ENCODE data around the gene MYO7B. TPM values are rescaled to one million over a fixed set of nuclear protein-coding genes. Genes with fewer than 3 reads are reported as not detected.

The MYO7B gene
- total RNA-seq, 2 experiments from 2014 or later, result 0.26 TPM; not detected in 1

DNA sequence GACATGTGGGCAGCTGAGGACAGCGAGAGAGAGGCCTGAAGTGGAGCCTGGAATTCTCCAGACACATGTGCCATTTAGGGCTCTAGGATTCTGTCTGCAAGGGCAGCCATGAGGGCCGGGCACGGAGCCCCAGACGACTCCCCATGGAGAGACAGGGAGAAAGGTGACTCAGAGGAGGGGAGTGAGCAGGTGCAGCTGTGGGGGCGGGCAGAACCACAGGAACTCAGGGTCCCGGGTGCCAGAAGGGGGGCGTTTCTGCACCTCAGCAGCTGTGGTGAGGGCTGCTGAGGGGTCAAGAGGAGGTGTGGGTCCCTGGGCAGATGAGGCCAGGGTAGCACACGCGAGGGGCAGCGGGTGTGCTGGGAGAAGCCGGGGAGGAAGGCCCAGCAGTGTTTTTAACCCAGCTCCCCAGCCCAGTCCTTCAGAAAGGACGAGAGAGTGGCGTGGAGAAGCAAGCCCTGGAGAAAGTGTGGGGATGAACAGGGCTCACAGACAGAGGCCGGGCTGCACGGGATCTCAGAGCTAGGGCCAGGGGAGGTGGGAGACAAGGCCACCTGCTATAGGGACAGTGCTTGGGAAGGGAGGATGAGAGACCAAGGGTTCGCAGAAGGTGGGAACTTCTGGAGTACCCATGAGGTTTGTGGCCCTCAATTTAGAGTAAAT, 118.1 kb downstream of the MYO7B start:
- Mint-ChIP-seq H3K9me3 (ENCODE audit: low read depth) (no peaks in the 10 kb centered on the region), H3K4me1 (peaks cover 7% of the 10 kb centered on the region), H3K27ac (no peak overlapping the region), H3K27me3 (no peaks in the 10 kb centered on the region), H3K36me3 (no peaks in the 10 kb centered on the region), H3K4me3 (no peak overlapping the region)
- CTCF ChIA-PET, result interaction anchor here (1.0 to 1.6 kb wide), 2 partner anchors 62 kb away, joined by 8 to 10 read pairs; no protein-coding TSS in a partner anchor
- no peak for DNase-seq
- no peak for ATAC-seq

DNA sequence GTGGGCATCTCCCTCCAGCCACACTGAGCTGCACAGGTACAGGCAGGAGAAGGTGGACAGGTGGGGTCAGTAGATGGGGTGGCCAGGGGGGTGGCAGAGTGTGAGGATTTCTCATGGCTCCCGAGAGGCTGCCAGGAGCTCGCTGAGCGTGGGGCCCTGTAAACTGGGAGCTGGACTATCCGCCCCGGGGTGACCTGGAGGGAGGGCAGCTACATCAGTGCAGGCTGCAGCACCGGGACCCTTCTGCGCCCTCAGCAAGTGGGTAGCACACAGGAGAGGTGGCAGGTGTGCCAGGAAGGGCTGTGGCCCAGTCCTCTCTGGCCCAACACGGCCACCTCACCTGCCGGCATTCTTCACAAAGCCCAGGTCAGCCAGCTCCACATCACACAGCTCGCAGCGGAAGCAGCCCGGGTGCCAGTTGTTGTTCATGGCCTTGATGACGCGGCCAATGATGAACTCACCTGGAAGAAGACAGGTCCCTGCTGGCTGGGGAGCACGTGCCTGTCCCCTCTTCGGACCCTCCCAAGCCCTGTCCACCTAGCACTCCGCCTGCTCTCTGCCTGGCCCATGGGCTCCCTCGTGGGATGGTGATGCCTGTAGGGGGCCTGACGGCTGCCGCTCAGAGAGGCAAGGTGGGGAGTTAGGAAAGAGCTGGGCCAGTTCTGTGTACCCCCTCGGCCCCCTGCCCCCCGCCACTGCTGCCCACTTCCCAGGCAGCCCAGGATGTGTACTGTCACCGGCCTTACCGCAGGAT, 118.8 kb downstream of the MYO7B start:
- no peak for DNase-seq
- ATAC-seq, result no peak
- H3K27me3 Mint-ChIP-seq, result no peaks in the 10 kb centered on the region
- CTCF ChIA-PET, result interaction anchor here (1.0 kb wide), 1 partner anchor 63 kb away, joined by 8 read pairs; no protein-coding TSS in a partner anchor
- H3K4me3 Mint-ChIP-seq, result no peak overlapping the region
- peaks cover 5% of the 10 kb centered on the region for H3K4me1 Mint-ChIP-seq
- H3K36me3 Mint-ChIP-seq, result no peaks in the 10 kb centered on the region
- no peak overlapping the region for H3K27ac Mint-ChIP-seq
- no peaks in the 10 kb centered on the region for H3K9me3 Mint-ChIP-seq (ENCODE audit: low read depth)

DNA sequence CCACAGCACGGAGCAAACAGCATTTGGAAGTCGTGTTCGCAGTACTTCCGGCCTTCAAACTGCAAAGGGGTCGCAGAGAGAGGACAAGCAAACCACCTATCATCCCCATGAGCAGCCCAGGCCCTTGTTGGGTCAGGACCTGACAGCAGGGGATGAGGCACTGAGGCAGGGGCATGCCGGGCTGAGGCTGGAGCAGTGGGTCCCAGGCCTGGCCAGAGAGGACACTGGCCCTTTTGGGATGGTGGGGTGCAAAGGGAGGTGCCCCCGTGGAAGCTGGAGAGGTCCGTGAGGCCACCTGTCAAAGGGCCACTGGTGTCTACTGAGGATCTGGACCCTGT, 119.3 kb downstream of the MYO7B start:
- CTCF ChIA-PET, result no interaction called here
- DNase-seq (no peak), ATAC-seq (no peak)
- Mint-ChIP-seq H3K4me1 (peaks cover under 1% of the 10 kb centered on the region), H3K9me3 (ENCODE audit: low read depth) (no peaks in the 10 kb centered on the region), H3K4me3 (no peak overlapping the region), H3K36me3 (no peaks in the 10 kb centered on the region), H3K27me3 (no peaks in the 10 kb centered on the region), H3K27ac (no peak overlapping the region)

DNA sequence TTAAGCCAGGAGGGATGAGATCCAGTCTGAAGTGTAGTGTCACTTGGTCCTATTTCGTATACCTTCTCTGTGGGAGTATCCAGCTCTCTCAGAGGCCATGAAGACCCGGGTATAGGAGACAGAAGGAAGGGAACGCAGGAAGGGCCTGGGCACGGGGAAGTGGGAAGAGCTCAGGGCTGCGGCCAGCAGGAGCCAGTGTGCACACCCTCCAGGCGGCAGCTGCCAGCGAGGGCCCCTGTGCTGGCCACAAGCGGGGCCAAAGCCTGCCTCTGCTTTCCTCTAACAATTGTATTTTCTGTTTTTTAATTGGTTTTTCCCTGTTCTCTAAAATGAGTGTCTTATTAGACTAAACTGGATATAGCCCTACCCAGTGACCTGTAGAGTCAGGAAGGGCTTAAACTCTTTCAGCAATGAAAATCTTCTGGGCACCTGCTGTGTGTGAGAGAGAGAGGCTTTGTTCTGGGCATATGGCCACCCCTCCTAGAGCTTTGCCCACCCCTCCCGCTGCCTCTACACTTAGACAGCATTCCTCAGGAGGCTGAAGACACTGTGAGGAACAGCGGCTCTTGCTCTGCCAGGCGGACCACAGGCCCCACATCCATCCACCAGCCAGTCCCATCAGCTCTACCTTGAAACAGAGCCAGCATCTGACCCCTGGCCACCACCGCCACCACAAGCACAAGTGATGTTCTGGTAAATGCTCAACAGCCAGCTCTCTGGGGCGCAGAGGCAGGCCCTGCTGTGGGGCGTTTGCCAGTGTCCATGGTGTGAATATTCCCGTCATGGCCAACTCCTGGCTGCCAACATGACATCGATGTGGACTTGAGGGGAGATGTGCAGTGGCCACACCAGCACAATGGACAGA, 120.0 kb downstream of the MYO7B start:
- H3K36me3 Mint-ChIP-seq, result no peaks in the 10 kb centered on the region
- no peaks in the 10 kb centered on the region for H3K9me3 Mint-ChIP-seq (ENCODE audit: low read depth)
- no peak overlapping the region for H3K27ac Mint-ChIP-seq
- no peak overlapping the region for H3K4me3 Mint-ChIP-seq
- CTCF ChIA-PET, result interaction anchor here (1.2 kb wide), 1 partner anchor 64 kb away, joined by 5 read pairs; no protein-coding TSS in a partner anchor
- DNase-seq (no peak), ATAC-seq (no peak)
- H3K27me3 Mint-ChIP-seq, result no peaks in the 10 kb centered on the region
- peaks cover 1% of the 10 kb centered on the region for H3K4me1 Mint-ChIP-seq

DNA sequence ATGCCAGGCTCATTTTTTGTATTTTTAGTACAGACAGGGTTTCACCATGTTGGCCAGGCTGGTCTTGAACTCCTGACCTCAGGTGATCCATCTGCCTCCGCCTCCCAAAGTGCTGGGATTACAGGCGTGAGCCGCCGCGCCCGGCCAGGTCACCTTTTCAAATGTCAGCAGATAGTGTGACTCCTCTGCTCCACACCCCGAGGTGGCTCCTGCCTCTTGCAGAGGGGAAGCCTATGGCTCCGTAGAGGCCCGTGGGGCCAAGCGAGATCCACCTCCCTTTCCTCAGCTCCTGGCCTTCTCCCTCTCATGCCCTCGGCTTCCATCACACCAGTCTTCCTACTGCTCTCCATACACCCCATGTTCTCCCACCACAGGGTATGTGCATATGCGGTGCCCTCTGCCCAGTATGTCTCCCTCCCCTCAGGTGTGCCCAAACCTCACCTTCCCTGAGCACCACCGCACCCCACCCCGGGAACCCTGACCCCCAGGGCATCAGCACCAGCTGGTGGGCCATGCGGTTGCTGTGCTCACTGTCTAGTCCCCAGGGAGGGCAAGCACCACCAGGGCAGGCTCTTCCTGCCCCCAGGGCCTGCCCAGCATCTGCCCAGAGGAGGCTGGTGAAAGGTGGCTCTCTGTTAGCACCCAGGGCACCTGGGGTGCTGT, 121.2 kb downstream of the MYO7B start:
- CTCF ChIA-PET, result no interaction called here
- H3K27me3 Mint-ChIP-seq, result peaks cover 2% of the 10 kb centered on the region
- ATAC-seq, result no peak
- no peak overlapping the region for H3K27ac Mint-ChIP-seq
- DNase-seq, result no peak
- no peaks in the 10 kb centered on the region for H3K36me3 Mint-ChIP-seq
- H3K9me3 Mint-ChIP-seq (ENCODE audit: low read depth), result no peaks in the 10 kb centered on the region
- peaks cover 1% of the 10 kb centered on the region for H3K4me1 Mint-ChIP-seq
- H3K4me3 Mint-ChIP-seq, result no peak overlapping the region

DNA sequence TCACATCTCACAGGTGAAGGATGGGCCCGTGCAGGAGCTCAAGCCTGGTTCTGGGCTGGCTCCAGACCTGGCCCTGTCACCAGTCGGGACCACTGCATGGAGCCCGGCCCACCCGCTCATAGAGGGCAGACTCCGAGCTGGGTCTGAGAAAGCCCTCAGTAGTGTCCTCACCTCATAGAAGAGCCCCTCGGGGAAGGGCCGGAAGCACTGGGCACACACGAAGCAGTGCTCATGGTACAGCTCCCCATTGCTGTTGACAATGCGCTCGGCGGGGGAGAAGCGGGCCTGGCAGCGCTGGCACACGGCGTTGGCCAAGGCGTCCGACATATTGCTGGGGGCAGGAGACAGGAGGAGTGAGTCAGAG, 121.7 kb downstream of the MYO7B start:
- CTCF ChIA-PET, result no interaction called here
- Mint-ChIP-seq H3K4me3 (no peak overlapping the region), H3K27ac (no peak overlapping the region), H3K36me3 (no peaks in the 10 kb centered on the region), H3K27me3 (peaks cover 4% of the 10 kb centered on the region), H3K4me1 (peaks cover 1% of the 10 kb centered on the region), H3K9me3 (ENCODE audit: low read depth) (no peaks in the 10 kb centered on the region)
- ATAC-seq (no peak), DNase-seq (no peak)

DNA sequence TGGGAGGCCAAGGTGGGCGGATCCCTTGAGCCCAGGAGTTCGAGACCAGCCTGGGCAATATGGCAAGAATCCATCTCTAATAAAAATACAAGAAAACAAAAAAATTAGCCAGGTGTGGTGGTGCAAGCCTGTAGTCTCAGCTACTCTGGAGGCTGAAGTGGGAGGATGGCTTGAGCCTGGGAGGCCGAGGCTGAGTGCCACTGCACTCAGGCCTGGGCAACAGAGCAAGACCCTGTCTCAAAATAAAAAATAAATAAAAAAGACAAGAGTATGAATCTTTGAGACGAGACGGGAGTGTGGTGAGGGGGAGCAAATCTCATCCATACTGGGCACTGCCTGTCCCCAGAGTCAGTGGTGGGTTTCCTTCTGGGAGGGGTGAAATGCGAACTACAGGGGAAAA, 122.7 kb downstream of the MYO7B start:
- CTCF ChIA-PET, result no interaction called here
- Mint-ChIP-seq H3K36me3 (no peaks in the 10 kb centered on the region), H3K9me3 (ENCODE audit: low read depth) (no peaks in the 10 kb centered on the region)

DNA sequence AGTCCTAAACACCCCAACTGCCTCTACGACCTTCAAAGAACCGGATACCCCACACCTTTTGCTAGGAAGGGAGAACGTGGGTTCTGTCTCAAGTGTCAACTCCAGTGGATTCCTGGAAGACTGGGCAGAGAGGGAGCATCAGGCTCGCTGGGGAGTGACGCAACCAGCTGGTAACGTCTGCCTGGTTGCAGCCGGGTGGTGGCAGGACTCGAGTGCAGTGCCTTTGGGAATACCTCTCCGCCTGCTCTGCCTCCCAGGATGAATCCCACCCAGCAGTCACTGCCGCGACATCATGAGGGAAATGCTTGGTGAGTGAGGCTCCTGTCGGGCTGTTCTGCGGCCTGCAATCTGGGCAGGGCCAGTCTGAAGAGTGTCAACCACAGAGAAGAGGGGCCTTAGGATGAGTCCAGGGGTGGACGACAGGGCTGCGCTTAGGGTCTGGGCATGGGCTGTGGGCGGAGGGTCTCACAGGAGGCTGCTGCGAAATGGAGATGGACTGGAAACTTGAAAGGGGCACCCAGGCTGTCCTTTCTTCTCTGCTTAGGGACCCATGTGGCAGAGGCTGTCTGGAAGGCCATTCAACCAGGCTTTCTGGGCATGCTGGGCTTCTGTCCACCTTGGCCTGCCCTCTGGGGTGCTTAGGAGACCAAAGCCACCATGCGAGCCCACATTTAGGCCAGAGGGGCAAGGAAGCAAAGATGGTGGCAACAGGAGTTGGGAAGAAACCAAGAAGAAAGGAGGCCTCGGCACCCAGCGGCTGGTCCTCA, 123.3 kb downstream of the MYO7B start:
- no peak for DNase-seq
- peaks cover 18% of the 10 kb centered on the region for H3K27me3 Mint-ChIP-seq
- H3K9me3 Mint-ChIP-seq (ENCODE audit: low read depth), result no peaks in the 10 kb centered on the region
- ATAC-seq, result no peak
- H3K4me1 Mint-ChIP-seq, result peaks cover 1% of the 10 kb centered on the region
- no peaks in the 10 kb centered on the region for H3K36me3 Mint-ChIP-seq
- CTCF ChIA-PET, result no interaction called here
- H3K27ac Mint-ChIP-seq, result no peak overlapping the region
- H3K4me3 Mint-ChIP-seq, result no peak overlapping the region

More for the DNA sequence above, 122.7 kb downstream of the MYO7B start:
- DNase-seq (no peak), ATAC-seq (no peak)
- H3K4me3 Mint-ChIP-seq, result no peak overlapping the region
- H3K27ac Mint-ChIP-seq, result no peak overlapping the region
- H3K4me1 Mint-ChIP-seq, result peaks cover 1% of the 10 kb centered on the region
- H3K27me3 Mint-ChIP-seq, result peaks cover 12% of the 10 kb centered on the region

DNA sequence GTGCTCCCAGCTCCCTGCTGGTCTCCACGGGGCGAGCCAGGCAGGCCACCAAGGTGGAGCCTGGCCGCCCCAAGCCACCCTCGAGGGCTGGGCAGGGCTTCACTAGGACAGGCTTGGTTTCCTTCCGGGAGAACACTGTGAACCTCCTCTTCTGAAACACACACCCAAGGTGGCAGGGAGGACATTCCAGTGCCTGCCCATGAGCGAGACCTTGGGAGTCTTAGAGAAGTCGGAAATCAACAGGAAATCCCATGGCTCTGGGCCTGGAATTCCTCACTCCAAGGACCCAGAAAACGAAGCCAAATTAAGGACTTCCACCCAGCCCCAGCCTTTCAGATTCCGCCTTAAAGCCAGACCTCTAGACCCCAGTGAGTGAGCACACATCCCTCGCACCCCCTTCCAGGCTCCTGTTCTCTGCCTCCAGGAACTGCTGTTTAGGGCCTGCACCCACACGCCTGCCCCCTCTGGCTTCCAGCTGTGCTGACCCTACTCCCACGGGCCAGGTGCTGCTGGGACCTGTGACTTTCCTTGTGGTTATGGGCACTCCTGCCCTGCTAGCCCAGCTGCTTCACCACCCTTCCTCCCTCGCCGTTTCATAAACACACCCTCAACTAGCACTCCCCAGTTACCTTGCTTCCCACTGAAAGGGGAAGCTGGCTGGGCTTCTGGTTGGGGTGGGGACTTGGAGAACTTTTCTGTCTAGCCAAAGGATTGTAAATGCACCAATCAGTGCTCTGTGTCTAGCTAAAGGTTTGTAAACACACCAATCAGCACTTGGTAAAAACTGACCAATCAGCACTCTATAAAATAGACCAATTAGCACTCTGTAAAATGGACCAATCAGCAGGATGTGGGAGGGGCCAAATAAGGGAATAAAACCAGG, 124.2 kb downstream of the MYO7B start:
- no peak for DNase-seq
- H3K4me3 Mint-ChIP-seq, result no peak overlapping the region

DNA sequence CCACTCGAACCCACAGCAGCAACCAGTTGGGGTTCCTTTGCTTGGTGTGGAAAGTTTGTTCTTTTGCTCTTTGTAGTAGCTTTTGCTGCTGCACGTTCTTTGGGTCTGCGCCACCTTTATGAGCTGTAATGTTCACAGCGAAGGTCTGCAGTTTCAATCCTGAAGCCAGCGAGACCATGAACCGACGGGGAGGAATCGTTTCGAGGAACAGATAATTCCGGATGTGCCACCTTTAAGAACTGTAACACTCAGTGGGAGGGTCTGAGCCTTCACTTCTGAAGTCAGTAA, 124.8 kb downstream of the MYO7B start:
- CTCF ChIA-PET, result no interaction called here
- DNase-seq, result no peak

More for the DNA sequence above, 124.2 kb downstream of the MYO7B start:
- ATAC-seq, result no peak
- Mint-ChIP-seq H3K9me3 (ENCODE audit: low read depth) (no peaks in the 10 kb centered on the region), H3K27ac (no peak overlapping the region), H3K27me3 (peaks cover 23% of the 10 kb centered on the region), H3K4me1 (peaks cover 1% of the 10 kb centered on the region), H3K36me3 (no peaks in the 10 kb centered on the region)
- CTCF ChIA-PET, result interaction anchor here (0.6 kb wide), 1 partner anchor 674 kb away, joined by 6 read pairs; no protein-coding TSS in a partner anchor

DNA sequence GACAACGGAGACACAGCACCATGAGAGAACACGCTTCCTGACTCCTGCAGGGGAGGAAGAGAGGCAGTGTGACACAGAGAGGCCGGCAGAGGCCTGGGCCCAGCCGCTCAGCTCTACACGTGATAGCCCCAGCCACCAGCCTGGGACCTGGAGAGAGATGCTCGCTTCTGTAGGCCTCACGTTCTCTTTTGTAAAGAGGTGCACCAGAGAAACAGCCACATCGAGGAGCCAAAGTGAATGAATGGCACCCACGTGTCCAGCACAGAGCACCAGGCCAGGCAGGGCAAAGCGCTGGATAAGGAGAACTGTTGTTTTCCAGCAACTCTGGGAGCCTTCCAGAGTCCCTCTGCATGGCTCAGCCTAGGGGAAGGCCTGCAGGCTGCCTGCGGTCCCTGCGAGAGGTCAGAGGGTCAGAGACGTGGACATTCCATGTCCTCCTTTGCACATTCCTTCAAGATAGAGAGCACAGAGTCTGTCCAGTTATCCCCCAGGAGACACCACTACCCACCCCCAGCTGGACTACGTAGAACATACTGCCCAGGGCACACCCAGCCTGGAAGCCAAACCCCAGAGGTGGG, 125.7 kb downstream of the MYO7B start:
- no peak for DNase-seq
- H3K9me3 Mint-ChIP-seq (ENCODE audit: low read depth), result no peaks in the 10 kb centered on the region
- CTCF ChIA-PET, result no interaction called here
- H3K4me3 Mint-ChIP-seq, result no peak overlapping the region
- H3K27me3 Mint-ChIP-seq, result peaks cover 38% of the 10 kb centered on the region
- ATAC-seq, result no peak
- H3K4me1 Mint-ChIP-seq, result peaks cover 1% of the 10 kb centered on the region
- no peak overlapping the region for H3K27ac Mint-ChIP-seq
- no peaks in the 10 kb centered on the region for H3K36me3 Mint-ChIP-seq

More for the DNA sequence above, 124.8 kb downstream of the MYO7B start:
- Mint-ChIP-seq H3K27me3 (peaks cover 29% of the 10 kb centered on the region), H3K9me3 (ENCODE audit: low read depth) (no peaks in the 10 kb centered on the region), H3K27ac (no peak overlapping the region), H3K4me1 (peaks cover 1% of the 10 kb centered on the region), H3K36me3 (no peaks in the 10 kb centered on the region), H3K4me3 (no peak overlapping the region)
- ATAC-seq, result no peak

DNA sequence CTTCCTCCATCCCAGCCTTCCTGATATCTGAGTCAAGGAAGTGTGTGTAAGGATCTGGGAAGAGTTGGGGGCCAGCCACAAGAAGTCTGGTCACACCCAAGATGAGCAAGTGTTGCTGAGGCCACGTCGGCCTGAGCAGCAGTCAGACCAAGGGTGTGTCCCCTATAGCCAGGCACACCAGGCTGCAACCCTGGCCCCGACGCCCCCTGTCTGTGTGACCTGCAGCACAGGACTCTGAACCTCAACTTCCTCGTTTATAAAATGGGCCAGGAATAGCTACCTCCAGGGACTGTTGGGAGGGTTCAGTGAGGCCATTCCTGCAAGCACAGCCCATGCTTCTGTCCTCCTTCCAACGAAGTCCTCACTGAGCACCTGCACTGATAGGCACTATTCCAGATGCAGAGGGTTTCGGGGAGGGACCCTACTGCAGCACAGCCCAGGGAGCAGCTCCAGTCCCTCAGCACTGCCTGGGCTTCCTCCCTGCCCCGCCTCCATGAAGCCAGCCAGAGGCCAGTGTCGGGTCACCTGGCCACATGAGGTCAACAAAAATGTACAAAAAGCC, 126.5 kb downstream of the MYO7B start:
- no peak for DNase-seq
- no peak for ATAC-seq
- no peaks in the 10 kb centered on the region for H3K9me3 Mint-ChIP-seq (ENCODE audit: low read depth)
- H3K4me1 Mint-ChIP-seq, result peaks cover 1% of the 10 kb centered on the region
- H3K36me3 Mint-ChIP-seq, result no peaks in the 10 kb centered on the region
- peaks cover 47% of the 10 kb centered on the region for H3K27me3 Mint-ChIP-seq
- H3K27ac Mint-ChIP-seq, result no peak overlapping the region
- CTCF ChIA-PET, result no interaction called here
- H3K4me3 Mint-ChIP-seq, result no peak overlapping the region
